GM12801 (cell line): ENCODE data around the gene WDFY4.

Experiments used
- TF ChIP-seq, protein P1 (sequence below): IDR thresholded peaks from one replicate; pipeline ENCODE4 v1.5.1; 2011; ENCODE audit warnings: control low read depth; ENCODE audit not compliant: insufficient read length; ENCODE audit errors: extremely low read depth

The WDFY4 gene, protein sequence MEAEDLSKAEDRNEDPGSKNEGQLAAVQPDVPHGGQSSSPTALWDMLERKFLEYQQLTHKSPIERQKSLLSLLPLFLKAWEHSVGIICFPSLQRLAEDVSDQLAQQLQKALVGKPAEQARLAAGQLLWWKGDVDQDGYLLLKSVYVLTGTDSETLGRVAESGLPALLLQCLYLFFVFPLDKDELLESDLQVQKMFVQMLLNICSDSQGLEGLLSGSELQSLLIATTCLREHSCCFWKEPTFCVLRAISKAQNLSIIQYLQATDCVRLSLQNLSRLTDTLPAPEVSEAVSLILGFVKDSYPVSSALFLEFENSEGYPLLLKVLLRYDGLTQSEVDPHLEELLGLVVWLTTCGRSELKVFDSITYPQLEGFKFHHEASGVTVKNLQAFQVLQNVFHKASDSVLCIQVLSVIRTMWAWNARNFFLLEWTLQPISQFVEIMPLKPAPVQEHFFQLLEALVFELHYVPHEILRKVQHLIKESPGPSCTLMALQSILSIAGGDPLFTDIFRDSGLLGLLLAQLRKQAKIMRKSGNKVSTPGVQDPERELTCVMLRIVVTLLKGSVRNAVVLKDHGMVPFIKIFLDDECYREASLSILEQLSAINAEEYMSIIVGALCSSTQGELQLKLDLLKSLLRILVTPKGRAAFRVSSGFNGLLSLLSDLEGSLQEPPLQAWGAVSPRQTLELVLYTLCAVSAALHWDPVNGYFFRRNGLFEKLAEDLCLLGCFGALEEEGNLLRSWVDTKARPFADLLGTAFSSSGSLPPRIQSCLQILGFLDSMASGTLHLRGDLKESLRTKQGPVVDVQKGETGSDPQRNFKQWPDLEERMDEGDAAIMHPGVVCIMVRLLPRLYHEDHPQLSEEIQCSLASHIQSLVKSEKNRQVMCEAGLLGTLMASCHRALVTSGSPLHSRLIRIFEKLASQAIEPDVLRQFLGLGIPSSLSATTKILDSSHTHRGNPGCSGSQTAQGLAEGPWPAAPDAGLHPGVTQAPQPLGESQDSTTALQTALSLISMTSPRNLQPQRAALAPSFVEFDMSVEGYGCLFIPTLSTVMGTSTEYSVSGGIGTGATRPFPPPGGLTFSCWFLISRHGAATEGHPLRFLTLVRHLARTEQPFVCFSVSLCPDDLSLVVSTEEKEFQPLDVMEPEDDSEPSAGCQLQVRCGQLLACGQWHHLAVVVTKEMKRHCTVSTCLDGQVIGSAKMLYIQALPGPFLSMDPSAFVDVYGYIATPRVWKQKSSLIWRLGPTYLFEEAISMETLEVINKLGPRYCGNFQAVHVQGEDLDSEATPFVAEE (N-terminal part only)

DNA sequence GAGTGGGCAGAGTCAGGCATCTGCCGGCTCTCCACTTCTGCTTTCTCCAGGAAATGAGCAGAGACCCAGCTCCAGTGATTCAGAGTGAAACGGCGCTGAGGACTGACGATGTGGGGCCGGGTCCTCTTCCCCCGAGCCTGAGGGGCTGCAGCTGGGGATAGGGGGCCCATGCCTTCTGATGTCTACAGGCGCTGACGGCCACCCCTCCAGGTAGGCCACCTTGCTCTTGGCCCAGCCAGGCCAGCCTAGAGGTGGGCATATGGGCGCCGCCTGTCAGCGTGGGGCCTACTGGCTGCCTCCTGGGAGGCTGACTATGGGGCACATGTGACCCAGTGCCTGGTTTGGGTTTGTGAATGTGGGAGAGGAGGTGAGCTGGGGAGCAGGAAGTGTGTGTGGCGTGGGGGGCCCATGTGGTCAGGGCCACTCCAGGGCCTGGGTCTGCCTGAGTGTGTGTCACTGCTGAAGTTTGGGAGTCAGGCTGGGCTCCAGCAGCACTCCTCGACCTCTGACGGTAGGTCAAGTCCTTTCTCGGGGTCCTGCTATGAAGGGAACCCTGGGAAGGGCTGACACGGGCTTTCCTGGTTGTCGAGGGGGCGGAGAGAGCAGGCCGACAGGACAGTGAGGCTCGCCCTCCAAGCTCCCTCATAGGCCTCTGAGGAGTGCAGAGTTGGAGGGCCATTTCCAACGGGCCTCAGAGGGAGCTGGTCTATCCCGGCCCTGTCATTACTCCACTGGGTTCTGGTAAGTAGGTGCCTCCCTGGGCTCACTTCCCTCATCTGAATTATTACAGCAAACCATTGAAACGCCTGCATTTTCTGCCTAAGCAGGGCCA, at the start of gene WDFY4:
Gene WDFY4, plus strand, starts transcription at position 82 of the 832 bp plus-strand sequence. CDS start 24,860 bp downstream, outside the sequence.
- TF ChIP-seq, protein P1, sequence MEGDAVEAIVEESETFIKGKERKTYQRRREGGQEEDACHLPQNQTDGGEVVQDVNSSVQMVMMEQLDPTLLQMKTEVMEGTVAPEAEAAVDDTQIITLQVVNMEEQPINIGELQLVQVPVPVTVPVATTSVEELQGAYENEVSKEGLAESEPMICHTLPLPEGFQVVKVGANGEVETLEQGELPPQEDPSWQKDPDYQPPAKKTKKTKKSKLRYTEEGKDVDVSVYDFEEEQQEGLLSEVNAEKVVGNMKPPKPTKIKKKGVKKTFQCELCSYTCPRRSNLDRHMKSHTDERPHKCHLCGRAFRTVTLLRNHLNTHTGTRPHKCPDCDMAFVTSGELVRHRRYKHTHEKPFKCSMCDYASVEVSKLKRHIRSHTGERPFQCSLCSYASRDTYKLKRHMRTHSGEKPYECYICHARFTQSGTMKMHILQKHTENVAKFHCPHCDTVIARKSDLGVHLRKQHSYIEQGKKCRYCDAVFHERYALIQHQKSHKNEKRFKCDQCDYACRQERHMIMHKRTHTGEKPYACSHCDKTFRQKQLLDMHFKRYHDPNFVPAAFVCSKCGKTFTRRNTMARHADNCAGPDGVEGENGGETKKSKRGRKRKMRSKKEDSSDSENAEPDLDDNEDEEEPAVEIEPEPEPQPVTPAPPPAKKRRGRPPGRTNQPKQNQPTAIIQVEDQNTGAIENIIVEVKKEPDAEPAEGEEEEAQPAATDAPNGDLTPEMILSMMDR, result no peak

DNA sequence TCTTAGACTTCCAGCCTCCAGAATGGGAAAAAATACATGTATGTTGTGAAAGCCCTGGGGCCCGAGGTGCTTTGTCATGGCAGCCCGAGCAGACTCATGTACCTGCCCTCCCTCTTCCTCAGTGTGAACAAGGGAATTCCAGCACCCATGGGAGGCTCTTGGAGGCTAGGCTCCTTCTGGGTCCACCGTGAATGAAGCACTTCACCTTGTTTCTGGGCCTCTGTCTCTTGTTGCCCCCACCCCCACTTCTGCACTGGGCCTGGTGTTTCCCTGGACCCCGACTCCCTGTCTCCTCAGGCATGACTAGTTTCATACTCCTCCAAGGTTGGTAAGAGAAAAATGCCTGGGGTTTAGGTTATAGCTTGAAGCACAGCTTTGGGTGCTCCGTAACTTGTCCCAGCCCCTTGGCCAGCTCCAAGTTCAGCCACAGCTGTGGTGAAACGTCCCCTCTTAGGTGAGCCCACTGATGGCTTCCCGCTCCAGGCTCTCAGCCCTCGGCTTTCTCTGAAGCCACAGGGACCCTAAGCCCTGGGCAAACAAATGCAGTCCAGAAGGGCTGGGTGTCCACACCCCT, 49.6 kb upstream of the WDFY4 start:
- TF ChIP-seq, protein P1, result no peak

DNA sequence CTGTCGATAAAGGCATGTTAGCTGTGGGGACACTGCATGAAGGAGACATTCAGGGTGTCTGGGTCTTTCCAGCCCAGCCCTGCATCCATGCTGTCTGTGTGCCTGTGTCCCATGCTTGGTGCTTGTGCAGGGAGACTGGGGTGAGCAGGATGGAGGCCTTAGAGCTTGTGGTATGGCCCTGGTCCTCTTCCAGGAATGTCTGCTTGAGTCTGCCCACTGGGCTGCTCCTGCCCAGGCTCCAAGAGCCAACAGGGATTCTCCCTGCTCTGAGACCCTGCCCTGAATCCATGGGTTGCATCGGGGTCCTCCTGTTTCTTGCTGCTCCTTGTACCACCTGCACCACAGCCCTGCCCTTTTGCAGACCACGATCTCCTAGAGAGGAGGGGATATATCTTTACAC, 48.4 kb upstream of the WDFY4 start:
- TF ChIP-seq, protein P1, result no peak

DNA sequence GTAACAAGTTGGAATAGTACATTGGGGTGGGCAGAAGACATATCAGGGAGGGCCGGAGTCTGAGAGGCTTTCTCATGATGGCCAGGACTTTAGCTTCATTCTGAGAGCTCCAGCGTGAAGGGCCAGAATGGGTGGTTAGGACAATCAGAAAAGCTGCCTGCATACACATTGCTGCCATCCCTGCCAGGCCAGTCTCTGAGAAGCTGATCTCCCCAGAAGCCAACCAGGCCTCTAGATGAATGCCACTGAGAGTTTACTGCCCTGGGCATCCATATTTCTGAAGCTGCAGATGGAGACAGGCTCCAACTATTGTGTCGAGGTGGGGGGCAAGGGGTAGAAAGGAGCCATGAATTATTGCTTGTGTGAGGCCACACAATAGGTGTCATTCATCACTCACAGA, 47.8 kb upstream of the WDFY4 start:
- TF ChIP-seq, protein P1, result no peak

DNA sequence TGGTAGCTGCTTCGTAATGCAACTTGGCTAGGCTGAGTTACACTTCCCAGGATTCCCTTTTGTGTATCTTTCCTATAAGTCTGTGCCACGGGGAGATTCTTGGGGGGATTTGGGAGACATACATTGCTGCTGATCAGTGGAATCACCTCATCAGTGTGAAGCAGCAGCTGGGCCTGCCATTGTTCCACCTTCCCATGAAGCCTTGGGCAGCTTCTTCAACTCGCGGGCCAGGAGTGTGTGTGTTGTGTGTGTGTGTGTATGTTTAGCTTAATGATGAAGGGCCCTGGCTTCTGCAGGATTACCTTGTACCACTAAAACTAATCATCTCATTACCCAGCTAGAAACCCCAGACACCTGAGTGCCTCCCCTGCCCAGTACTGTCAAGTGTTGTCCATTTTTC, 46.5 kb upstream of the WDFY4 start:
- TF ChIP-seq, protein P1, result no peak

DNA sequence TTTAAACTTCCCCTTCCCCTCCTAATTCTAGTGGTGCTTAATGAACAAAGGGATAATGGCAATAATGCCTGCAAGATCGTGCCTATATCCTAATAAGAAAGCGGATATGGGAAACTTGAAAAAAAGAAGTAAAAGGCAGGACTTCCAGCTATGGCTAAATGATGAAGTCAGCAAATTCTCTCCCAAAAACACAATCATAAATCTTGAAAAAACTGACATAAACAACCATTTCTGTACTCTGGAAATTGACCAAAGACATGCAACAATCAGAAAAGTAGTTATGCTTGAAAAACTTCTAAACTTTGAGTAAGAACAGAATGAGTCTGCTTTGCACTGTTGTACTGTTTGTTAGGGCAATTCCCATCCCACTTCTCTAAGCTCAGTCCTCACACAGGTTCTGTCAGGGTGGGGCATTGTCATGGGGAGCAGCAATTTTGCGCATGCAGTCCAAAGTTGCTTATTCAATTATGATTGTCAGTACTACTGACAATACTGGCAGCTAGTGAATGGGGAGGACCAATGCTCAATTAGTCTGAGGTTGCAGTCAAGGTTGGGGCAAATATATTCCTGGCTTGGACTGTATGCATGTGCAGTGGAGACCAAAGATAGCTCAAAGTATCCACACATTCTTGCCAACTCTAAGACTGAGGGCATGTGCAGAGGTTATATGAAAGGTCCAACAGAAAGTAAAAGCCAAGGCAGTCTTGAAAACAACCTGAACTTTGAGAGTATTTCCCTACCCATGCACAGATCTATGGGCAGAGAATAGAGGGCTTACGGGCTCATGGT, 45.7 kb upstream of the WDFY4 start:
- TF ChIP-seq, protein P1, result no peak
